Measurements from ENCODE around the gene PSME3IP1.

Gene PSME3IP1

GRCh38 chr16:57167538-57167937, 18.3 kb downstream of the PSME3IP1 start:
- DNase-seq (ENCODE audit: low read depth): no peak

DNA sequence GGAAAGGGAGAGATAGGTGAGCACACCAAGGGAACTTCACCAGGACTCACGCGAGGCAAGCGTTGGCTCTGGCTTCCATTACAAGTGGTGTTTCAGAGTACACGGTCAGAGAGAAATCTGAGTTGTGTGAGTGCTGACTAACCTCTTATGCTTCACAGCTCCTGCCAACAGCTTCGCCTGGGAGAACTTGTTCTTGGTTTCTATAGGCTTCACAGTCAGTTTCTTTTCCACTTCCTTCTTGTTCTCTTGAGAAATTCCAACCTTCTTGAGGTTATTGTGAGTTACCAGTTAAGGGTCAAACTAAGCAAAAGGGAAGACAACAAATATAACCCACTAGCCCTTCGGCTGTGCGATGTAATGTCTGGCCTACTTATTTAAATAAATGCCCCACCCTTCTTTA, 18.9 kb downstream of the PSME3IP1 start:
- DNase-seq (ENCODE audit: low read depth): no peak

DNA sequence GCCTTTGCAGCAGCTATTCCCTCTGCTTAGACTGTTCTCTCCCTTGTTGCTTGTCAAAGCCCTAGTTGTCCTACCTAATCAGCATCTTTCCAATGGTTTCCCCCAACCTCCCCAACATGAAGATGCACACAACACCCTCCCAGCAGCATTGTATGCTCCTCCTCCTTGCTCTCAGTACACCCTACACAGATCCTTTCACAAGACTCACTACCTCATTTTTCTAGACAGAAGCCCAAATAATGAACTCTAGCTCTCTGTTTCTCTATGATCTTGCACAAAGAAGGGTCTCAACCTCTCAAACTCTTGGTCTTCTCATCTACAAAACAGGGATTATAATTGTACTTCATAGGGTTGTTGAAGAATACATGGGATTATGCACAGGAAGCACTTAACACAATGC, 19.4 kb downstream of the PSME3IP1 start:
- DNase-seq (ENCODE audit: low read depth): no peak

DNA sequence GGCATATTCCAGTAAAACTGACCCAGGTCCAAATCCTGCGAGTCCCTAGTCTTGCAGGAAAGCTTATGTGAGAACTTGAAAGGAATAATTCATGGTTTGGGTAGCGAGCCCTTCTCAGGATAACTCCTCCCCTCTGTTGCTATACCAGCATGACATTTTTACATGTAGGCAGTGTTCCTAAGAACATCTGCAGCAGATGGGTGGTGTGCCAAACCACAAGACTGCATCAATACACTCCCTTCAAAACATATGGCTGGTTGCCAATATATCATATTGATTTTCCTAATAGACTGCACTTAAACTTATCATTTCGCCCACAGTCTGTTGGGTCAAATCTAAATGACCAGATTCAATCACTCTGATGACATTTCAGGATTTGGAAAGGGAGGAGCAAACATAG, 19.9 kb downstream of the PSME3IP1 start:
- DNase-seq (ENCODE audit: low read depth): no peak

DNA sequence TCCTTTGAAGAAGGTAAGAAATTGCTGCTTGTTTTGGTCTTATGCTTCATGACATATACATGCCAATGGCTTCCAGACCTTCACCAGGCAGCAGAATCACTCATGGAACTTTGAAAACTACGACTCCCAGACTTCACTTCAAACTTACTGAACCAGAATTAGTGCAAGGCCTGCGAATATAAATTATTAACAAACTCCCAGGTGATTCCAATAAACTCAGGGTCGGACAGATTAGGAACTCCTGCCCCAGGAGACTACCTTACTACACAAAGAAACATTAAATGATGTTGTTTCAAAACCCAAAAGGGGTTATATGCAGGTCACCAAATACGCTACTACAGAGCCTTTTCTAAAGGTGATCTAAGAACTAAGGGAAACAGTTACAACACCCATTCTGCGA, 20.4 kb downstream of the PSME3IP1 start:
- no peak for DNase-seq (ENCODE audit: low read depth)

- DNase-seq (ENCODE audit: low read depth): no peak
These were observed 22.0 kb downstream of the PSME3IP1 start for GRCh38 chr16:57163842-57164241.

DNA sequence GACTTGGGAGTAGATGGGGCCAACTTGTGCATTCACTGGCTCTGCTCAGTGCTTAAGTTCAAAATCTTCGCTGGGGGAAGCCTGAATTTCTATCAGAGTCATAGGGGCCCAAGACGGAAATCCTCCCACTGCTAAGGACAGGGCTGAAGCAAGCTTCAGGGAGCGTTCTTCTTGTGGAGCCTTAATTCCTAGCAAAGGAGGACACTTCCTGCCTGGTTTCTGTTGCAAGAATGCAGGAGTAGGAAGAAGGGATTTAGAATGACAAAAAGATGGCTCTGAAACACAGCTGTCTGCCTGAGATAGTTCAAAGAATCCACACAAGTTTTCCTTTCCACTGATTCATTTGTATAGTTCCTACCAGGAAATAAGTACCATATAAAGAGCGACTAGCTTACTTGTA, 26.4 kb downstream of the PSME3IP1 start:
- DNase-seq (ENCODE audit: low read depth): no peak

GRCh38 chr16:57157533-57157932, 28.3 kb downstream of the PSME3IP1 start:
- DNase-seq (ENCODE audit: low read depth): no peak

DNA sequence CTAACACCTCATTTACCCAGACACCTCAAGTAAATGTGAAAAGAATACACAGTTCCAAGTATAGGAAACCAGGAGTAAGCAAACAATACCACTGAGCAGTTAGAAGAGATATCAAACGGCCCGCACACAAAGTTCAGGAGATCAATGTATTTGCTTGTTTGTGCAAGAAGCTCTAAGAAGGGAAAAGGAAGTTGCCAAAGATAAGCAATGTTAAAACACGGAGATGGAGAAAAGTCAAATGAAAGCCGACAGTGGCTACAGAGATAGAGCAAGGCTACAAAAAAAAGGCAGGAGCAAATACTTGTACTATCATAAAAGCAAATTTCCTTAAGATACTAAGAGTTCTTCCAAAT, 29.5 kb downstream of the PSME3IP1 start:
- DNase-seq (ENCODE audit: low read depth): no peak

- DNase-seq (ENCODE audit: low read depth): no peak
These were observed 30.0 kb downstream of the PSME3IP1 start for GRCh38 chr16:57155702-57156350.

DNA sequence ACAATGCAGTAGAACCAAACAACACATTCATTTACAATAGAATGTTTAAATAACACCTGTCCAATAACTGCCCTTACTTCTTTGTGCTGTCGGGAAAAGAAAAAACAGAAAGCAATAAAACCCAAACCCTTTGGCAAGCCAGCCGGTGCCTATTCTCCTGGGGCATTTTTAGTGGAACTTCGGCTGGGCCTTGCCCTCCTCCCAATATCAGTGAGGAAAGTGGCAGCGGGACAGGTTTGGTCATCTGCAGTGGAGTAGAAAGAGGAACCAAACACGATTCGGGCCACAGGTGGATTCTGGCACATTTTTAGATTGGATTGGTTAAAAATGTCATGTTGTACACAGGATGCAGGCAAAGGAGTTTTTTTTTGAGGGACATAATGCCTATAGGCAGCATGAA, 32.0 kb downstream of the PSME3IP1 start:
- DNase-seq (ENCODE audit: low read depth): no peak

- DNase-seq (ENCODE audit: low read depth): no peak
These were observed 33.4 kb downstream of the PSME3IP1 start for GRCh38 chr16:57152096-57153093.

DNA sequence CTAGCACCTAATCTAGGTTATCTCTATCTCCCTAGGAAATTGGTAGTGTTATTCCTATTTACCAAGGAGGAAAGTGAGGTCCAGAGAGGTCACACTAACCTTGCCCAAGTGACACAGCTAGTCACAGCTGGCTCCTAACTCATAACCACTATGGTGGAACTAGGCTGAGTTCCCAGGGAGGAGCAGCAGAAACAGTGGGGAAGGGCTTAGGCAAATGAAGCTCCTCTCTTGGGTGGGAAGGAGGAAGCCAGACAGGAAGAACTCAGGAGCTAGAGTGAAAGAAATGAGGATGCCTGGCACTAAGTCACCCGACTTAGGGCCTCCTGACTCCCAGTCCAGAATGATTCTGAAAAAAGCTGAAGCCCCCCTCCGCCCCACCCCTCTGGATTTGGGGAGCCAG, 34.5 kb downstream of the PSME3IP1 start:
- no peak for DNase-seq (ENCODE audit: low read depth)

GRCh38 chr16:57150682-57151330, 35.0 kb downstream of the PSME3IP1 start:
- DNase-seq (ENCODE audit: low read depth): no peak

- DNase-seq (ENCODE audit: low read depth): no peak
These were observed 36.4 kb downstream of the PSME3IP1 start for GRCh38 chr16:57149391-57149790.

GRCh38 chr16:57148481-57148880, 37.4 kb downstream of the PSME3IP1 start:
- no peak for DNase-seq (ENCODE audit: low read depth)

DNA sequence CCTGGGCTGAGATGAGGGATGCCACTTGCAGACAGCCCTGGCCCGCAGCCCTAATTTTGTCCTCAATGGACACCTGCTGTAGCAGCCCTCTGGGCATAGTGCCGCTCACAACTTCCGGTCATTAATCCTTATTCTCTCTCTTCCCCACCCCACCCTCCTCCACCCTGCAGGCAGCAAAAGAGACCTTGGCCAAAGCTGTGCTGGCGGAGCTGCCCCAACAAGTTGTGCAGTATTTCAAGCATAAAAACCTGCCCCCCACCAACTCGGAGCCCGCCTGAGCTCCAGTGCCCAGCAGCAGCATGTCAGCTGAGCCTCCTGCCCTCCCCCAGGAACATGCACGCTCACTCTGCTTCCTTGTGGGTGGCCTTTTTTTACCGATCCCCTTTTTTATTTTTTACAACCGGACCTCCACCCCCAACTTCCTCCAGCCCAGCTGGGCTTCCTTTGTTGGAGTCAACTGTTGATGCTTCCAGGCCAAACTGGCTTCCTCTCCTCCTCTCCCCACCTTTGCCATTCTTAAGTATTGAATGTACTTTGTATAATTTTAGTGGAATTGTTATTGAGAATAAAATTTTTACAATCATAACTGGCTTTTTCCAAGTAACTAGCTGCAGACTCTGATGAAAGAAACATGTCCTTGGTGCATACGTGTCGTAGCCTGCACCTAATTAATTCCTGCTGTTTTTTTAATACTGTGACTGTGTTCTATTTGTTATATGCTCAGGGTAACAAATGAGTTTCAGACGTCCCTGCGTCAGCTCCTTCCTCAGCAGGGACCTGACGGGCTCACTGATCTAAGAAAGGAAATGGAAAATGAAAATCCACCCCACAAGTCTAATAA, 38.2 kb downstream of the PSME3IP1 start:
- DNase-seq (ENCODE audit: low read depth): no peak

- DNase-seq (ENCODE audit: low read depth): no peak
These were observed 39.1 kb downstream of the PSME3IP1 start for GRCh38 chr16:57146735-57147134.

DNA sequence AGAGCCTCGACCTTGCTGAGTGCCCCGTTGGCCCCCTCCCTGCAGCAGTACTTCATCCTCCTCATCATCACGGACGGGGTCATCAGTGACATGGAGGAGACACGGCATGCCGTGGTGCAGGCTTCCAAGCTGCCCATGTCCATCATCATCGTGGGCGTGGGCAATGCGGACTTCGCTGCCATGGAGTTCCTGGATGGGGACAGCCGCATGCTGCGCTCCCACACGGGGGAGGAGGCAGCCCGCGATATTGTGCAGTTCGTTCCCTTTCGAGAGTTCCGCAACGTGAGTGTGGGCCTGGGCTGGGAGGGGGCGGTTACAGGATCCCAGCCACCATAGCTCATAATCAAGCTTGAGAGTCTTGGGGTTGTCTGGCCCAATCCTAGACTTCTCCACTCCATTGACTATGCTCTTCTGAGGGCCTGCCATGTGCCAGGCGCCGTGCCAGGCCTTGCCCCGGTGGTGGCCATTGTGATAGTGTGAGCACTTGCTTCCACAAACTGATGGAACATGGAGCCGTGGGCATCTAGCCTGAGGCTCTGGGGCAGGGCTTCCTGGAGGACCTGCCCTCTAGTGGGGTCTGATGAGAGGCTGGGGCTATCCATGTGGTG, 39.7 kb downstream of the PSME3IP1 start:
- DNase-seq (ENCODE audit: low read depth): no peak

DNA sequence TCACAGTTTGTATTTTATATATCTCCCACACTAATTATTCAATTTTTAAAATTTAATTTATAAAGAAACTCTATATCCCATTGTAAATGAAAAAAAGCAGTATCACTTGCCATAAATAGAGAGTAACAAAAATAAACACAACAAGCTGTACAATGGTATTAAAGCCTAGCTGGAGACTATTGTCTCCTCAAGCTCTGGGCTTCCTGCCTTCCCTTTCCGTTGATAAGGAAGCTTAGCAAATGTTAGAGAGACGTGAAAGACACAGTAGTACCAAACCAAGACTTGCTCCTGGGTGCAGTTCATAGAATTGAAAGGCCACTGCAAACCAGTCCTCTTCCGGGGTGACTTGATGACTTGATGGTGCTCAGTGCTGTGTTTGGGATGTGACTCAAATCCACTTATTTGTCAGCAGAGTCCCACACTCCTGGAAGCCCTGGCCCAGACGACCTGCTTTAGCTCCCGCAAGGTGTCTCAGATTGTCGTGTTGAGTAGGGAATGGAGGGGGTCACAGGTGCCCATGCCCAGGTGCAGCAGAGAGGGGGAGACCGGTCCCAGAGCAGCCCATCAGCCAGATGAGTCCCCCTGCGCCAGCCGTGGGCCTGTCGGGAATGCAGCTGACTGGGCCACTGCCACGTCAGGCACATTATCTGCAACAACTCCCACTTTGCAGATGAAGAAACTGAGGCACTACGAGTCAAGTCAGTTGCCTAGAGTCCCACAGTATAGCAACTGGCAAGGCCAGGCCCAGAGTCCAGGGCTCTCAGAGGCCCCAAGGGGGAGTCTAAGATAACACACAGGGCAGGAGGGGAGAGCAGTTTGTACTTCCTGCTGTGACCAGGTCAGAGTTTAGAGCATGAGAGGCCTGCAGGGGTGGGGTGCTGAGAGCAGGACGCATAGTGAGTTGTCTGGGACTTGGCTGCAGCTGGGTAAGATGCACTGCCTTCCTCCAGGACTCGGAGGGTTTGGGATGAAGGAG, 40.5 kb downstream of the PSME3IP1 start:
- DNase-seq (ENCODE audit: low read depth): no peak

Measured in stimulated activated CD8-positive, alpha-beta memory T cell treated with anti-CD3 and anti-CD28 coated beads, Interleukin-15, amount 100 ng/mL, for 1 hour (primary cell).